ENCODE results near the gene PFKFB3.

The PFKFB3 gene

DNA sequence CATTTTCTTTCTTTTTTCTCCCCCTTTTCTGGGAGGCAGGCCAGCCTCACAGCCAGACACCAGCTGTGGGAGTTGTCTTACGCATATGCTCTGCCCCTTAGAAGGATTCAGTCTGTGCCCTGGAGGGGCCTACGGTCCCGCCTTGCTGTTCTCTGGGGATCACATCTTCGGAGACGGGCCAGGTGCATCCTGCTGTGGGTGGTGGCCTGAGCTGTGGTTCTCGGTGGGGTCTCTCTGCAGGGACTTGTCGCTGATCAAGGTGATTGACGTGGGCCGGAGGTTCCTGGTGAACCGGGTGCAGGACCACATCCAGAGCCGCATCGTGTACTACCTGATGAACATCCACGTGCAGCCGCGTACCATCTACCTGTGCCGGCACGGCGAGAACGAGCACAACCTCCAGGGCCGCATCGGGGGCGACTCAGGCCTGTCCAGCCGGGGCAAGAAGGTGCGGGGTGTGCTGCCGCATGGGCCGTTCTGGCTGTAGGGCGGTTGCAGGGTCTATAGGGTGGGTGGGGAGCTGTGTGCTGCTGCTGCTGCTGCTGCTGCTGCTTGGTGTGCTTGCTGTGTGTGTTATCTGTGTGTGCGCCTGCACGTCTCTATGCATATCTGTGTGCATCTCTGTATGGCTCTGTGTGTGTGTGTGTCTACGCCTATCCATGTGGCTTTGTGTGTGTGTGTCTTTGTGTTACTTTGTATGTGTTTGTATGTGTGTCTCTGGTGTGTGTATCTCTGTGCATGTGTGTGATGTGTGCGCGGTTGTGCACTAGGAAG is 17.9 kb downstream of the PFKFB3 start:
- DNase-seq (ENCODE audit: low spot score): no peak

- DNase-seq (ENCODE audit: low spot score): no peak
Measured at GRCh38 chr10:6221192-6221940, 18.6 kb downstream of the PFKFB3 start.

GRCh38 chr10:6221971-6222751 is 19.4 kb downstream of the PFKFB3 start:
- DNase-seq (ENCODE audit: low spot score): no peak

GRCh38 chr10:6222755-6223154 is 20.0 kb downstream of the PFKFB3 start:
- DNase-seq (ENCODE audit: low spot score): no peak

- no peak for DNase-seq (ENCODE audit: low spot score)
Measured at GRCh38 chr10:6223981-6224380, 21.2 kb downstream of the PFKFB3 start.

GRCh38 chr10:6224781-6225180 is 22.0 kb downstream of the PFKFB3 start:
- no peak for DNase-seq (ENCODE audit: low spot score)

GRCh38 chr10:6225263-6225814 is 22.6 kb downstream of the PFKFB3 start:
- DNase-seq (ENCODE audit: low spot score): no peak

DNA sequence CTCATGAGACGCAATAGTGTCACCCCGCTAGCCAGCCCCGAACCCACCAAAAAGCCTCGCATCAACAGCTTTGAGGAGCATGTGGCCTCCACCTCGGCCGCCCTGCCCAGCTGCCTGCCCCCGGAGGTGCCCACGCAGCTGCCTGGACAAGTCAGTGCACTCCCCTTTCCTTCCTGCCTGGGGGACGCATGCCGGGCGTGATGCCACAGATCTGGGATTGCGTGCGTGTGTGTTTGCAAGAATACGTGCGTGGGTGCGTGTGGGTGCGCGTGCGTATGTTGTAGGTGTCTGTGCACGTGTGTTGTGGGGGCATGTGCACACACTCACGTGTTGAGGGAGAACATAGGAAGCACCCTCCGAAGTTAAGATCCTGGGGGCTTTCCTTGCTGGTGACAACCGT is 23.5 kb downstream of the PFKFB3 start:
- no peak for DNase-seq (ENCODE audit: low spot score)

- no peak for DNase-seq (ENCODE audit: low spot score)
Measured at GRCh38 chr10:6227346-6227745, 24.6 kb downstream of the PFKFB3 start.

DNA sequence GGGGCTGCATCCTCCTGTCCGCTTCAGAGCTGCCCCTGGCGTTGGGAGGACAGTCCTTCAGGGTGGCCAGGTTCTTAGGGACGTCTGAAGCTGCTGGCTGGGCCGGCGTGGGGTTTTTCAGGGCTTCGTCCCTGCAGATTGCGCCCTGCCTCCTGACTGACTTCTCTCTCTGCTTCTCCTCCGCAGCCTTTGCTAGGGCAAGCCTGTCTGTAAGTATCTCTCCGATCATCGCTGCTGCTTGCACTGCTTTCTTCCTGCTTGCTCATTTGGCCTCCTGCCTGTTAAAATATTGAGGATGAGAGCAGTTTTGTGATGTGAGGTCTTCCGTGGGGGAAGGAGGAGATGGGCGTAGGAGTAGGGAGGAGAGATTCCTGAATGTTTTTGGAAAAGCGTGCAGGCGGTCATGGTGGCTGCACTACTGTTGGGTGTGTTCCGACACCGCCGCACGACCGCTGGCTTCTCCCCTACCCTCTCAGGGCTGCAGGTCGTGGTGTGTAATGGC is 25.3 kb downstream of the PFKFB3 start:
- DNase-seq (ENCODE audit: low spot score): no peak

GRCh38 chr10:6228647-6229046 is 25.9 kb downstream of the PFKFB3 start:
- DNase-seq (ENCODE audit: low spot score): no peak

DNA sequence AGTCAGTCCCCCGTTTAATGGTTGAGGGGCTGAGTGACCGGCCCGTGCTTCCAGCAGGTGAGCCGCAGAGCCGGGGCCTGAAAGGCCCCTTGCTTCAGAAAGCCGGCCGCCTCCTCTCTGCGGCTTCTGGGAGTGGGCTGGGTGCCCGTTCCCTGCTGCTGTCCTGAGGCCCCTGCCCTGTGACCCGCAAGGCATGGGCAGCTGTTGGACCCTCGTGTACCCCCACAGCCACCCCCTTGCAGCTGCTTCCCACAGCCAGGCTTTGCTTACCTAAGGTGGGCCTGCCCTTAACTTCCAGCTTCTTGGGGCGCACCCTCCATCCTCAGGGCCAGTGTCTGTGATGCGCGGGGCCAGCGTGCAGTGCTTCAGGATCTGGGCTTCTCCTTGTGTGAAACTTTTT is 26.6 kb downstream of the PFKFB3 start:
- no peak for DNase-seq (ENCODE audit: low spot score)

DNA sequence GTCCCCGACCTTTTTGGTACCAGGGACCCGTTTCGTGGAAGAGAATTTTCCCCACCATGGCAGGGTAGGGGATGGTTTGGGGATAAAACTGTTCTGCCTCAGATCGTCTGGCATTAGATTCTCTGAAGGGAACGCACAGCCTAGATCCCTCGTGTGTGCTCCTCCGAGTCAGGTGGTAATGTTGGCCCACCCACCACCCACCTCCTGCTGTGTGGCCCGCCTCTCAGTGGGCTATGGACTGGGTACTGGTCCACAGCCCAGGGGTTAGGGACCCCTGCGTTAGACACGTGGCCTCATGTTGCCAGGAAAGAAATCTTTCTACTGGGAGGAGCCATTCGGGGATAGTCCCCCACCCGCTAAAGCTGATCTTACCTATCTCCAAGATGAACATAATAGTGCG is 27.0 kb downstream of the PFKFB3 start:
- DNase-seq (ENCODE audit: low spot score): no peak

DNA sequence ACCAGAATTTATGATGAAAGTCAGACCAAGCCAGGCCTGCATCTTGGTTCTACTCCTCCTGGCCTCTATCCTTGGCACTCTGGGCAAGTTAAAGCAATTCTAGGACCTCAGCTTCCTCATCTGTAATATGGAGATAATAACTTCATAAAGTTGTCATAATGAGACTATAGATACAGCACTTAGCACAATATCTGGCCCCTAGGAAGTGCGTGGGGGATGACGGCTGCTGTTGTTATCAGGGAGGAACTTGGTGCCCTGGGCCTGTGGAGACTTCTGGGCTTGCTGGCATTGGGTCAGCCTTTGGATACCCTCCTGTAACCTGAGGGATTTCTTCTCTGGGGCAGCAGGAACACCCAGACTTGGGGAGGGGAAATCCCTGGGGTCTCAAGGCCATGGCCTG is 27.6 kb downstream of the PFKFB3 start:
- DNase-seq (ENCODE audit: low spot score): no peak

DNA sequence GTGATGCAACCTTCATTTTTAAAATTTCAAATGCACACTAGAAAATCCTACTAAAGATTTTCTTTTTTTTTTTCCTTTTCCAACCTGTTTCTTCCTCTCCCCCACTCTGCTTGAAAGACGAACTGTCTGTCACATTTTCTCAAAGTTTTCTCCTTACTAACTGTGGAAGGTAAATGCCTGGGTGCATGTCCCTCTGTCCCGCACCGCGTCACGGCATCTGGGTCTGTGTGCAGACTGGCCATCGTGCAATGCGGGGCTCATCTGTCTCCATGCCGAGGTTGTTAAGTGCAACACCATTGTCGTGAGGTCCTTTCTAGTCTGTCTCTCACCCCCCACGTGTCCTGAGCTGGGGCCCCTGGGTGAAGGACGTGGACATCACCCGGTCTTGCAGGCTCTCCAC is 28.4 kb downstream of the PFKFB3 start:
- DNase-seq (ENCODE audit: low spot score): no peak

DNA sequence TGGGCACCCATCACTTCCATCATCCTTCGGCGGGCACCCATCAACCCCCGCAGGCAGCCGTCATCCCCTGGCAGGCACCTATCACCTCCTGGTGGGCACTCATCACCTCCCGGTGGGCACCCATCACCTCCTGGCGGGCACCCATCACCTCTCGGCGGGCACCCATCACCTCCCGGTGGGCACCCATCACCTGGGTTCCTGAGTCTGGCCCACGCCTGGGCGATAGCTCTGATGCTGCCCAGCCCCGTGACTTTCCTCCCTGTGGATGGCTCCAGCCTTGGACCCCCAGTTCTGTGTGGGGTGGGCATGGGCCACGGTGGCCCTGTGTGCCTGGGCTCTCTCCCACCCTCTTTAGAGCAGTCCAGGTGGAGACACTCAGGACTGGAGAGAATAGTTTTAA is 29.0 kb downstream of the PFKFB3 start:
- DNase-seq (ENCODE audit: low spot score): no peak

GRCh38 chr10:6232225-6232807 is 29.6 kb downstream of the PFKFB3 start:
- DNase-seq (ENCODE audit: low spot score): no peak

- no peak for DNase-seq (ENCODE audit: low spot score)
Measured at GRCh38 chr10:6232846-6233724, 30.4 kb downstream of the PFKFB3 start.

- no peak for DNase-seq (ENCODE audit: low spot score)
Measured at GRCh38 chr10:6233725-6234277, 31.1 kb downstream of the PFKFB3 start.

- DNase-seq (ENCODE audit: low spot score): no peak
Measured at GRCh38 chr10:6234371-6234770, 31.6 kb downstream of the PFKFB3 start.
